CD14-positive monocyte (primary cell): ENCODE measurements around the gene MYO15B. TPM values are rescaled to one million over a fixed set of nuclear protein-coding genes. Genes with fewer than 3 reads are reported as not detected.

Source experiments
- DNase-seq, 3 donors: peaks; one replicate each; pipeline ENCODE4 v3.0.0-alpha.2; 2011 to 2022
- H2AFZ ChIP-seq: 2 replicates; pipeline ENCODE4 v1.6.0; 2012; ENCODE audit warnings: mild to moderate bottlenecking, low read depth, low read length, inconsistent platforms; ENCODE audit not compliant: insufficient read depth, poor library complexity, severe bottlenecking
- H3K27ac ChIP-seq, 2 donors: 1 replicate in 1 of 2; 2 replicates in 1 of 2; pipeline ENCODE4 v1.5.1; 2012 to 2013; ENCODE audit warnings: low read length in 2 of 2, control low read depth in 1 of 2, inconsistent platforms in 1 of 2, low read depth in 1 of 2, mild to moderate bottlenecking in 1 of 2
- H3K27me3 ChIP-seq, 2 donors: one replicate each; pipeline versions ENCODE4 v1.6.0 to v1.6.1; 2011 to 2013; ENCODE audit warnings: low read length in 2 of 2; ENCODE audit not compliant: control insufficient read depth in 2 of 2, insufficient read depth in 2 of 2
- H3K36me3 ChIP-seq, 2 donors: replicated peaks in 1 of 2; 1 replicate in 1 of 2; 2 replicates in 1 of 2; pipeline versions ENCODE4 v1.5.1 to v1.6.1; 2012 to 2013; ENCODE audit warnings: low read length in 2 of 2, control low read depth in 1 of 2, inconsistent platforms in 1 of 2, mild to moderate bottlenecking in 1 of 2; ENCODE audit not compliant: insufficient read depth in 2 of 2, control insufficient read depth in 1 of 2
- H3K4me1 ChIP-seq, 2 donors: 1 replicate in 1 of 2; 2 replicates in 1 of 2; pipeline versions ENCODE4 v1.5.1 to v1.6.1; 2012 to 2013; ENCODE audit warnings: low read length in 2 of 2, control low read depth in 1 of 2, inconsistent platforms in 1 of 2, mild to moderate bottlenecking in 1 of 2, moderate library complexity in 1 of 2; ENCODE audit not compliant: insufficient read depth in 2 of 2, control insufficient read depth in 1 of 2
- H3K4me2 ChIP-seq: replicated peaks from 2 replicates; pipeline ENCODE3; 2012; ENCODE audit warnings: low read length, moderate library complexity, mild to moderate bottlenecking; ENCODE audit not compliant: poor library complexity, severe bottlenecking; ENCODE audit errors: extremely low read depth
- H3K4me3 ChIP-seq, 3 experiments: fragments of 200-600 bp in 1 of 3; sonication (generic) in 1 of 3; replicated peaks in 1 of 3; 1 replicate in 2 of 3; 2 replicates in 1 of 3; pipeline ENCODE4 v1.5.1; 2011 to 2013; ENCODE audit warnings: low read length in 3 of 3, mild to moderate bottlenecking in 3 of 3, control low read depth in 2 of 3, low read depth in 2 of 3, inconsistent platforms in 1 of 3, moderate library complexity in 1 of 3
- H3K79me2 ChIP-seq: 2 replicates; pipeline ENCODE4 v1.6.0; 2012; ENCODE audit warnings: mild to moderate bottlenecking, control low read depth, inconsistent platforms, low read length, moderate library complexity; ENCODE audit not compliant: insufficient read depth
- H3K9ac ChIP-seq: 2 replicates; pipeline ENCODE4 v1.6.0; 2017; ENCODE audit warnings: low read length, mild to moderate bottlenecking; ENCODE audit not compliant: insufficient read depth, poor library complexity, severe bottlenecking
- H3K9me3 ChIP-seq, 2 donors: replicated peaks in 1 of 2; 1 replicate in 1 of 2; 2 replicates in 1 of 2; pipeline versions ENCODE4 v1.5.1 to v1.6.1; 2012 to 2013; ENCODE audit warnings: low read length in 2 of 2, control low read depth in 1 of 2; ENCODE audit not compliant: control insufficient read depth in 1 of 2, insufficient read depth in 1 of 2
- H4K20me1 ChIP-seq: 2 replicates; pipeline ENCODE4 v1.6.0; 2012; ENCODE audit warnings: mild to moderate bottlenecking, low read length, control low read depth, moderate library complexity; ENCODE audit not compliant: insufficient read depth
- H3K27ac Mint-ChIP-seq, 7 donors: one replicate each; pipeline ENCODE4 v1.8.0; 2020; ENCODE audit warnings: mild to moderate bottlenecking in 7 of 7, mixed read lengths in 7 of 7, moderate library complexity in 6 of 7, inconsistent platforms in 2 of 7
- H3K27me3 Mint-ChIP-seq, 3 donors: one replicate each; pipeline ENCODE4 v1.8.0; 2021 to 2022; ENCODE audit warnings: low read depth in 3 of 3, mild to moderate bottlenecking in 3 of 3, mixed read lengths in 3 of 3, moderate library complexity in 3 of 3, inconsistent platforms in 1 of 3
- H3K36me3 Mint-ChIP-seq, 2 donors: one replicate each; pipeline ENCODE4 v1.8.0; 2020; ENCODE audit warnings: mixed read lengths in 2 of 2, inconsistent platforms in 1 of 2, mild to moderate bottlenecking in 1 of 2
- H3K4me1 Mint-ChIP-seq: one replicate; pipeline ENCODE4 v1.8.0; 2020; ENCODE audit warnings: mild to moderate bottlenecking, mixed read lengths
- H3K4me3 Mint-ChIP-seq, 2 donors: one replicate each; pipeline ENCODE4 v1.8.0; 2020; ENCODE audit warnings: mild to moderate bottlenecking in 2 of 2, mixed read lengths in 2 of 2, moderate library complexity in 1 of 2
- H3K9me3 Mint-ChIP-seq, 7 donors: one replicate each; pipeline ENCODE4 v1.8.0; 2020 to 2022; ENCODE audit warnings: mixed read lengths in 7 of 7, mild to moderate bottlenecking in 6 of 7, moderate library complexity in 6 of 7, inconsistent platforms in 2 of 7
- WGBS: methylation state at CpG from one replicate; pipeline ENCODE4 v1.1.5; 2013; ENCODE audit warnings: missing lambda C conversion rate; ENCODE audit not compliant: insufficient coverage; 5-methylcytosine and 5-hydroxymethylcytosine counted together
- intact Hi-C, 2 donors: fragments of 100-400 bp; cut with micrococcal nuclease; formaldehyde crosslinking; loops; one replicate each; pipeline versions ENCODE4 v1.15.0 to v1.15.1; 2023
- polyA plus RNA-seq, 3 donors: library from polyadenylated mRNA; depleted of rRNA in 1 of 3; unstranded in 2 of 3; stranded (reverse) in 1 of 3; fragments of 300-500 nt in 2 of 3; fragments of >200 nt in 1 of 3; fragmentation: Illumina TruSeq in 2 of 3; gene quantifications; 1 replicate in 2 of 3; 2 replicates in 1 of 3; pipeline ENCODE4 v1.2.3, GENCODE V29; 2012 to 2021
- TF ChIP-seq, protein P1 (sequence below): fragments of 200-600 bp; IDR thresholded peaks from one replicate; pipeline ENCODE4 v1.8.0; 2022; ENCODE audit warnings: antibody characterized with exemption, mild to moderate bottlenecking

MYO15B gene
- polyA plus RNA-seq, 3 donors: 0.17 to 596 (median 0.62) TPM

DNA sequence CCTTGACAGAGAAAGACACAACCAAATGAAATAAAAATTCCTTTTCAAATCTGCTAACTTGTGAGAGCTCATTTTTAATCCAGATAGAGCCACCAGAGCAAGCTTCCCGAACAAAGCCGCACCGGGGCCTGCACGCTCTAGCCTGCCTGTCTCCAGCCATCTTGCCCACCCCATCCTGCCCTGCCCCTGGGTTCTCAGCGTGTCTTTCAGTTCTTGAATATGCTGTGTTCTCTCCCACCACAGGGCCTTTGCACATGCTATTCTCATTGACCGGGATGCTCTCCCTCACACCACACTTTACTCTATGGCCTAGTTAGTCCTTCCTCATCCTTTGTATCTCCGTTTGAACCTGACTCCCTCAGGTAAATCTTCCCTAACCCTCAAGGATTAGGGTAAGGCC is 60.3 kb downstream of the MYO15B start:
- H3K4me3 Mint-ChIP-seq: no peak overlapping the region
- peaks cover 0 to 3% (median 2%) of the 10 kb centered on the region in 3 donors for H3K27me3 Mint-ChIP-seq
- TF ChIP-seq, protein P1, sequence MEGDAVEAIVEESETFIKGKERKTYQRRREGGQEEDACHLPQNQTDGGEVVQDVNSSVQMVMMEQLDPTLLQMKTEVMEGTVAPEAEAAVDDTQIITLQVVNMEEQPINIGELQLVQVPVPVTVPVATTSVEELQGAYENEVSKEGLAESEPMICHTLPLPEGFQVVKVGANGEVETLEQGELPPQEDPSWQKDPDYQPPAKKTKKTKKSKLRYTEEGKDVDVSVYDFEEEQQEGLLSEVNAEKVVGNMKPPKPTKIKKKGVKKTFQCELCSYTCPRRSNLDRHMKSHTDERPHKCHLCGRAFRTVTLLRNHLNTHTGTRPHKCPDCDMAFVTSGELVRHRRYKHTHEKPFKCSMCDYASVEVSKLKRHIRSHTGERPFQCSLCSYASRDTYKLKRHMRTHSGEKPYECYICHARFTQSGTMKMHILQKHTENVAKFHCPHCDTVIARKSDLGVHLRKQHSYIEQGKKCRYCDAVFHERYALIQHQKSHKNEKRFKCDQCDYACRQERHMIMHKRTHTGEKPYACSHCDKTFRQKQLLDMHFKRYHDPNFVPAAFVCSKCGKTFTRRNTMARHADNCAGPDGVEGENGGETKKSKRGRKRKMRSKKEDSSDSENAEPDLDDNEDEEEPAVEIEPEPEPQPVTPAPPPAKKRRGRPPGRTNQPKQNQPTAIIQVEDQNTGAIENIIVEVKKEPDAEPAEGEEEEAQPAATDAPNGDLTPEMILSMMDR: no peak
- peaks cover 17 to 19% of the 10 kb centered on the region in 2 donors for H3K4me1 ChIP-seq
- no peaks in the 10 kb centered on the region for H3K27me3 ChIP-seq
- H3K36me3 Mint-ChIP-seq: peaks cover 41 to 76% of the 10 kb centered on the region in 2 donors
- H3K4me2 ChIP-seq: no peak overlapping the region
- no peaks in the 10 kb centered on the region for H3K9me3 ChIP-seq
- 100% methylated on average over 5 of the region's 7 CpGs for WGBS
- H4K20me1 ChIP-seq: no peaks in the 10 kb centered on the region
- H3K9ac ChIP-seq: no peak overlapping the region
- peak overlapping the region in 1 of 7 donors; percentile 55 for H3K27ac Mint-ChIP-seq
- no peak overlapping the region for H3K27ac ChIP-seq
- no peak overlapping the region for H2AFZ ChIP-seq
- H3K36me3 ChIP-seq: peaks cover 36 to 50% of the 10 kb centered on the region in 2 donors
- DNase-seq: no peak
- H3K4me3 ChIP-seq: no peak overlapping the region
- no peaks in the 10 kb centered on the region for H3K79me2 ChIP-seq
- intact Hi-C loops: no loop called here
- peaks cover 0 to 2% (median 0%) of the 10 kb centered on the region in 7 donors for H3K9me3 Mint-ChIP-seq
- peaks cover 20% of the 10 kb centered on the region for H3K4me1 Mint-ChIP-seq

DNA sequence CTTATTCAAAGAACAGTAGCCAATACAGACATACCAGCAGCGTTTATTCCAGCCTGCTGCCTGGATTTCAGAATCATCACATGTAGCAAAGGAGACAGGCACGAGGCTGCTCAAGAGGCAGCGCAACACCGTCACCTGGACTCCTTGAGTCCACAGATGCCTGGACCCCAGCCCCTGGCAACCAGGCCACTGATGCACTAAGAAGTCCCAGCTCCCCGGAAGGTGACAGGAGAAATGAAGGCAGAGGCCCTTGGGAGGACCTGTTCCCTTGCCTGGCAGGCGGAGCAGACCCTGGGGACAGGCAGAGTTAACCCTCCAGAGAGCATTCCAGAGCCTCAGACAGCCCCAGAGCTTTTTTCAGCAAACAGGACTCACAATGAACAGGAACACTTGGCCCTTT is 62.1 kb downstream of the MYO15B start:
- Mint-ChIP-seq H3K36me3 (peaks cover 36 to 73% of the 10 kb centered on the region in 2 donors), H3K4me3 (no peak overlapping the region), H3K27ac (peak overlapping the region in 3 of 7 donors; percentile 18 to 70 (median 38)), H3K27me3 (peaks cover 0 to 3% (median 0%) of the 10 kb centered on the region in 3 donors), H3K4me1 (peaks cover 38% of the 10 kb centered on the region), H3K9me3 (peaks cover 0 to 2% (median 0%) of the 10 kb centered on the region in 7 donors)
- Histone ChIP-seq H3K27me3 (no peaks in the 10 kb centered on the region), H2AFZ (no peak overlapping the region), H3K27ac (no peak overlapping the region), H3K4me2 (no peak overlapping the region), H3K9me3 (no peaks in the 10 kb centered on the region), H3K4me1 (peaks cover 33 to 36% of the 10 kb centered on the region in 2 donors), H4K20me1 (no peaks in the 10 kb centered on the region), H3K9ac (no peak overlapping the region), H3K4me3 (no peak overlapping the region), H3K79me2 (no peaks in the 10 kb centered on the region), H3K36me3 (peaks cover 30 to 39% of the 10 kb centered on the region in 2 donors)
- intact Hi-C loops: no loop called here
- TF ChIP-seq, protein P1: no peak
- 100% methylated on average over 6 of the region's 6 CpGs for WGBS
- no peak for DNase-seq
